Measurements from ENCODE around the gene TMA16. TPM values are rescaled to one million over a fixed set of nuclear protein-coding genes. Genes with fewer than 3 reads are reported as not detected.

Gene TMA16
- total and polyA plus RNA-seq, 2 of the 13 experiments (the other 11 are each of a cell fraction or from before 2014, with no cell fraction given), result 8.1 to 52.5 TPM

DNA sequence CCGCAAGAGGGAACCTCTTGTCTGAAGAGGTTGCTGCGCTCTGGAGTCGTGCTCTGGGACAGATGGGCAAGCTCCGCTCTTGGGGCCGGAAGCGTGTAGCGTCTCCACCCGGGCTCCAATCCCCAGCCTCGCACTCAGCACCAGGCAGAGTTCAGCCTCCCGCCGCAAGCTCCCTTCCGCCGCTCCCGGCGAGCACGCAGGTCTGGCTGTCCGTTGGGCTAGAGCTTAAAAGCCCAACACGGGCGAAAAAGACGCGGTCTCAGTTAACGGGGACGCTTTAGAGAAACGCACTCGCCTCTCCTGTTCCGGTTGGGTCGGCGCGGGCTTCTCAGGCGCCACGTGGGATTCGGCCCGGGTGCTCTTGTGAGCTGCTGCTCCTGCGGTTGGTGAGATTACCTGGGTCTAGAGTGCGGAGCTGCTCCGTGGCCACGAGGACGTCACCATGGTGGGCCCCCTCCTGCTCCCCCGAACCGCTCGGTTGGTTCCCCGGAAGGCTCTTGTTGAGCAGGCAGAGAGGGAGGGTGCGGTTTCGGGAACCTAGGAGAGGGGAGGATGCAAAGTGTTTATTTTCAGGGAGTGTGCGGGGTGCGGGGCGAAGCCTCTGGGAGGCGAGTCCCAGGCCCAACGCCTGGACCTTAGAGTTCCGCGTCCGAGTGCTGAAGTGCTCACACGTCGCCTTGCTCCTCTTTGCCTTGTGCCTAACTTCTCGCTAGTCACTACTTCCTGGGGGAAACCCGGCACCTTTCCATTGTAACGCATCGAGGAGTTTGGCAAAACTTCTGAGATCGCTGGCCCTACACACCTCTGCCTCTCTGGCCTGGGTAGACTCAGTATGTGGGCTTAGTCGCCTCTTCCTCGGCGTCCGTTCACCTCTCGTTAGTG lies at the start of gene TMA16 (continued):
- TF ChIP-seq, protein P1, sequence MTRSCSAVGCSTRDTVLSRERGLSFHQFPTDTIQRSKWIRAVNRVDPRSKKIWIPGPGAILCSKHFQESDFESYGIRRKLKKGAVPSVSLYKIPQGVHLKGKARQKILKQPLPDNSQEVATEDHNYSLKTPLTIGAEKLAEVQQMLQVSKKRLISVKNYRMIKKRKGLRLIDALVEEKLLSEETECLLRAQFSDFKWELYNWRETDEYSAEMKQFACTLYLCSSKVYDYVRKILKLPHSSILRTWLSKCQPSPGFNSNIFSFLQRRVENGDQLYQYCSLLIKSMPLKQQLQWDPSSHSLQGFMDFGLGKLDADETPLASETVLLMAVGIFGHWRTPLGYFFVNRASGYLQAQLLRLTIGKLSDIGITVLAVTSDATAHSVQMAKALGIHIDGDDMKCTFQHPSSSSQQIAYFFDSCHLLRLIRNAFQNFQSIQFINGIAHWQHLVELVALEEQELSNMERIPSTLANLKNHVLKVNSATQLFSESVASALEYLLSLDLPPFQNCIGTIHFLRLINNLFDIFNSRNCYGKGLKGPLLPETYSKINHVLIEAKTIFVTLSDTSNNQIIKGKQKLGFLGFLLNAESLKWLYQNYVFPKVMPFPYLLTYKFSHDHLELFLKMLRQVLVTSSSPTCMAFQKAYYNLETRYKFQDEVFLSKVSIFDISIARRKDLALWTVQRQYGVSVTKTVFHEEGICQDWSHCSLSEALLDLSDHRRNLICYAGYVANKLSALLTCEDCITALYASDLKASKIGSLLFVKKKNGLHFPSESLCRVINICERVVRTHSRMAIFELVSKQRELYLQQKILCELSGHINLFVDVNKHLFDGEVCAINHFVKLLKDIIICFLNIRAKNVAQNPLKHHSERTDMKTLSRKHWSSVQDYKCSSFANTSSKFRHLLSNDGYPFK (CRISPR knock-in tag; IDR thresholded peaks at IDR 0.05; ENCODE audit: borderline replicate concordance), result peak; percentile 90
- TF ChIP-seq ZNF329 (CRISPR knock-in tag; IDR thresholded peaks at IDR 0.05; ENCODE audit: low read depth), result peak; percentile 69; the same call in 1 of the 2 replicates
- no peak for TF ChIP-seq HNRNPK (IDR thresholded peaks at IDR 0.05; ENCODE audit: low read depth, low read length, poor library complexity, severe bottlenecking)
- no peak for TF ChIP-seq SRSF4 (IDR thresholded peaks at IDR 0.05; ENCODE audit: low read depth, low read length, poor library complexity, severe bottlenecking)
- TF ChIP-seq MTA1 (CRISPR knock-in tag; IDR thresholded peaks at IDR 0.05; ENCODE audit: borderline replicate concordance), result peak; percentile 68; the same call in 1 of the 2 replicates
- TF ChIP-seq ARNT2 (CRISPR knock-in tag; IDR thresholded peaks at IDR 0.05; ENCODE audit: low read depth), result peak; percentile 93
- TF ChIP-seq, protein P2, sequence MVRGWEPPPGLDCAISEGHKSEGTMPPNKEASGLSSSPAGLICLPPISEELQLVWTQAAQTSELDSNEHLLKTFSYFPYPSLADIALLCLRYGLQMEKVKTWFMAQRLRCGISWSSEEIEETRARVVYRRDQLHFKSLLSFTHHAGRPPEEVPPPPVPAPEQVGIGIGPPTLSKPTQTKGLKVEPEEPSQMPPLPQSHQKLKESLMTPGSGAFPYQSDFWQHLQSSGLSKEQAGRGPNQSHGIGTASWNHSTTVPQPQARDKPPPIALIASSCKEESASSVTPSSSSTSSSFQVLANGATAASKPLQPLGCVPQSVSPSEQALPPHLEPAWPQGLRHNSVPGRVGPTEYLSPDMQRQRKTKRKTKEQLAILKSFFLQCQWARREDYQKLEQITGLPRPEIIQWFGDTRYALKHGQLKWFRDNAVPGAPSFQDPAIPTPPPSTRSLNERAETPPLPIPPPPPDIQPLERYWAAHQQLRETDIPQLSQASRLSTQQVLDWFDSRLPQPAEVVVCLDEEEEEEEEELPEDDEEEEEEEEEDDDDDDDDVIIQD (CRISPR knock-in tag; IDR thresholded peaks at IDR 0.05; ENCODE audit: low read depth), result no peak
- peak; percentile 98 for TF ChIP-seq MTF2 (CRISPR knock-in tag; IDR thresholded peaks at IDR 0.05; ENCODE audit: borderline replicate concordance)
- peak; percentile 100 for TF ChIP-seq ZMYM4 (CRISPR knock-in tag; IDR thresholded peaks at IDR 0.05)
- TF ChIP-seq TCF7L2 (IDR thresholded peaks at IDR 0.05; ENCODE audit: low read depth, low read length), result no peak
- TF ChIP-seq, protein P3, sequence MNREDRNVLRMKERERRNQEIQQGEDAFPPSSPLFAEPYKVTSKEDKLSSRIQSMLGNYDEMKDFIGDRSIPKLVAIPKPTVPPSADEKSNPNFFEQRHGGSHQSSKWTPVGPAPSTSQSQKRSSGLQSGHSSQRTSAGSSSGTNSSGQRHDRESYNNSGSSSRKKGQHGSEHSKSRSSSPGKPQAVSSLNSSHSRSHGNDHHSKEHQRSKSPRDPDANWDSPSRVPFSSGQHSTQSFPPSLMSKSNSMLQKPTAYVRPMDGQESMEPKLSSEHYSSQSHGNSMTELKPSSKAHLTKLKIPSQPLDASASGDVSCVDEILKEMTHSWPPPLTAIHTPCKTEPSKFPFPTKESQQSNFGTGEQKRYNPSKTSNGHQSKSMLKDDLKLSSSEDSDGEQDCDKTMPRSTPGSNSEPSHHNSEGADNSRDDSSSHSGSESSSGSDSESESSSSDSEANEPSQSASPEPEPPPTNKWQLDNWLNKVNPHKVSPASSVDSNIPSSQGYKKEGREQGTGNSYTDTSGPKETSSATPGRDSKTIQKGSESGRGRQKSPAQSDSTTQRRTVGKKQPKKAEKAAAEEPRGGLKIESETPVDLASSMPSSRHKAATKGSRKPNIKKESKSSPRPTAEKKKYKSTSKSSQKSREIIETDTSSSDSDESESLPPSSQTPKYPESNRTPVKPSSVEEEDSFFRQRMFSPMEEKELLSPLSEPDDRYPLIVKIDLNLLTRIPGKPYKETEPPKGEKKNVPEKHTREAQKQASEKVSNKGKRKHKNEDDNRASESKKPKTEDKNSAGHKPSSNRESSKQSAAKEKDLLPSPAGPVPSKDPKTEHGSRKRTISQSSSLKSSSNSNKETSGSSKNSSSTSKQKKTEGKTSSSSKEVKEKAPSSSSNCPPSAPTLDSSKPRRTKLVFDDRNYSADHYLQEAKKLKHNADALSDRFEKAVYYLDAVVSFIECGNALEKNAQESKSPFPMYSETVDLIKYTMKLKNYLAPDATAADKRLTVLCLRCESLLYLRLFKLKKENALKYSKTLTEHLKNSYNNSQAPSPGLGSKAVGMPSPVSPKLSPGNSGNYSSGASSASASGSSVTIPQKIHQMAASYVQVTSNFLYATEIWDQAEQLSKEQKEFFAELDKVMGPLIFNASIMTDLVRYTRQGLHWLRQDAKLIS (CRISPR knock-in tag; IDR thresholded peaks at IDR 0.05), result peak; percentile 72; the same call in 1 of the 2 replicates
- TF ChIP-seq ZNF10 (CRISPR knock-in tag; IDR thresholded peaks at IDR 0.05; ENCODE audit: borderline replicate concordance, low read depth), result no peak
- peak; percentile 60; the same call in 1 of the 2 replicates for TF ChIP-seq ZNF562 (CRISPR knock-in tag; IDR thresholded peaks at IDR 0.05; ENCODE audit: borderline replicate concordance)
- peak; percentile 17; the same call in 1 of the 2 replicates for TF ChIP-seq ZNF709 (CRISPR knock-in tag; IDR thresholded peaks at IDR 0.05)
- TF ChIP-seq HDAC6 (IDR thresholded peaks at IDR 0.05; ENCODE audit: low read depth, low read length), result no peak
- peak; percentile 41; the same call in 1 of the 2 replicates for TF ChIP-seq ZNF773 (CRISPR knock-in tag; IDR thresholded peaks at IDR 0.05; ENCODE audit: borderline replicate concordance)
- peak; percentile 86; the same call in 1 of the 2 replicates for TF ChIP-seq ZNF724P (CRISPR knock-in tag; IDR thresholded peaks at IDR 0.05; ENCODE audit: borderline replicate concordance)
- TF ChIP-seq ZNF670 (CRISPR knock-in tag; IDR thresholded peaks at IDR 0.05; ENCODE audit: borderline replicate concordance), result peak; percentile 95
- TF ChIP-seq, protein P4, sequence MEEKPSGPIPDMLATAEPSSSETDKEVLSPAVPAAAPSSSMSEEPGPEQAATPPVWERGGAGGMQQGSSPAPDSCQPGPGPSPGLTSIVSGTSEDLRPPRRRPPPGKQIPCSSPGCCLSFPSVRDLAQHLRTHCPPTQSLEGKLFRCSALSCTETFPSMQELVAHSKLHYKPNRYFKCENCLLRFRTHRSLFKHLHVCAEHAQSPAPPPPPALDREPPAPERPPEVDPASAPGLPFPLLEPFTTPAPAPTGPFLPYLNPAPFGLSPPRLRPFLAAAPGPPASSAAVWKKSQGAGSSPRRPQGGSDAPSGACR (CRISPR knock-in tag; IDR thresholded peaks at IDR 0.05), result peak; percentile 97

Measured in HepG2 (cell line).